GM18861 (cell line): Measurements from ENCODE around the gene ETFA.
"Not testable (repeated sequence)": the region's sequence is repeated elsewhere in the genome, so short reads cannot be mapped to it uniquely, and the experiment has no call there.

Experiments used
- ATAC-seq: cut with Tn5 transposase; IDR thresholded peaks from one replicate; pipeline ENCODE4 v1.9.1; 2021; ENCODE audit not compliant: unreplicated experiment

Gene ETFA

GRCh38 chr15:76327191-76328105 is 16.2 kb upstream of the ETFA start:
- no peak for ATAC-seq

DNA sequence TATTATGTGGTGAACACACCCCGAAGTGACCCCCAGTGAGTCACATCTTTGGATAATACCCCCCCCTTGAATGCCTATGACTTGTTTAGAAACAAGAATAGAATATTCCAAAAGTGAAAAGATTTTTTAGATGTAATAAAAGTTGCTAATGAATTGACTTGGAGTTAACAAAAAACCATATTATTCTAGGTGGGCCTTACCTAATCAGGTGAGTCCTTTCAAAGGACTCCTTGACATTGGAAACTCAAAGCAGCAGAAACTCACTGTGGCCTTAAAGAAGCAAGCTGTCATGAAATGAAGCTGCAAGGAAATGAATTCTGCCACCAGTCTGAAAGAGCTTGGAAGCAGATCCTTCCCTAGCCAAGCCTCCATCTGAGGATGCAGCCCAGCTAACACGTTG is 14.4 kb upstream of the ETFA start:
- no peak for ATAC-seq

- ATAC-seq: no peak
Measured at GRCh38 chr15:76324066-76324465, 12.8 kb upstream of the ETFA start.

GRCh38 chr15:76321602-76322001 is 10.3 kb upstream of the ETFA start:
- ATAC-seq: no peak

DNA sequence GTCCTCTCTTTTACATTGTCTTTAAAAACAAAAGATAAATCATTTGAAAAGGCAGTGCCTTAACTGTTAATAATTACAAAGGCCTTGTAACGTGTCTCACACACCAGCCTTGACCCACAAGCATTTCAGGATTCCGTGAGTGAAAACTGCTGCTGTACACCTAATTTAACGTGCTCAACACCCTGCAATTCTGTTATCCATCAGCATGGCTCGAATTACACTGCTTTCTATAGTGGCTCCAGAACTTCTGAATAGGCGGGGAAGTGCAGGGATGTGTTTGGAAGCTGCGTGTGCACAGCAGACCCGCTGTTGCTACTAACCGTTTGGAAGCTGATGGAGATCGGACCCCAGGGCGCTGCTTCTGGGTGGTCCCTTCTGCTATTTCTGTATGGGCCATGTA is 9.9 kb upstream of the ETFA start:
- no peak for ATAC-seq

- no peak for ATAC-seq
Measured at GRCh38 chr15:76320012-76320411, 8.7 kb upstream of the ETFA start.

DNA sequence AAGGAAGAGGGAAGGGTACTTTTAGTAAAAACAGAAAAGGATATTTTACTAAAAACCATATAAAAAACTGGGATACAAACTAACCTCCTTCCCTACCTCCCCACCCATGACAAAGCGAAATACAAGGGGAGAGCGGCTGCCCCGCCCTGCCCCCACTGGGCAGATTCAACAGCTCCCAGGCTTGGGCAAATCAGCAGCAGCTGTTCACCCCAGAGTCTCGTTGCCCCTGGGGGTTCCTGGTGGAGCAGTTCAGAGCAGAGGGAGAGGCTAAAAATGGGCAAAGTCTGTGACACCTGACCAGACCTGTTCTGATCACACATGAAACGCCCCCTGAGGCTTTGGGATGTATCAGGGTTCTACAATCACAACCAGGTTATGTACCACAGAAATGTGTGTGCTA is 2.5 kb upstream of the ETFA start:
- no peak for ATAC-seq

DNA sequence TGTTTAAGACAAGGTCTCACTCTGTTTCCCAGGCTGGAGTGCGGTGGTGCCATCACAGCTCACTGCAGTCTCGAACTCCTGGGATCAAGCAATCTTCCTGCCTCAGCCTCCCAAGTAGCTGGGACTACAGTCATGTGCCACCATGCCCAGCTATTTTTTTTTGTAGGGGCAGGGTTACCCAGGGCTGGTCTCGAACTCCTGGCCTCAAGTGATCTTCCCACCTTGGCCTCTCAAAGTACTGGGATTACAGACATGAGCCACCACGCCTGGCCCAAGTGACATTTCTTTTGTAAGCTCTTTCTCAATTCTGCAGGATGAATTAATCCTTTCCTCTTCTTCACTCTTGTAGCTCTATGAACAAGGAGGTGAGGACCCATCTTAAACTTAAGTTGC is 1.9 kb upstream of the ETFA start:
- ATAC-seq: not testable (repeated sequence)

GRCh38 chr15:76312540-76313174 is 1.4 kb upstream of the ETFA start:
- no peak for ATAC-seq

DNA sequence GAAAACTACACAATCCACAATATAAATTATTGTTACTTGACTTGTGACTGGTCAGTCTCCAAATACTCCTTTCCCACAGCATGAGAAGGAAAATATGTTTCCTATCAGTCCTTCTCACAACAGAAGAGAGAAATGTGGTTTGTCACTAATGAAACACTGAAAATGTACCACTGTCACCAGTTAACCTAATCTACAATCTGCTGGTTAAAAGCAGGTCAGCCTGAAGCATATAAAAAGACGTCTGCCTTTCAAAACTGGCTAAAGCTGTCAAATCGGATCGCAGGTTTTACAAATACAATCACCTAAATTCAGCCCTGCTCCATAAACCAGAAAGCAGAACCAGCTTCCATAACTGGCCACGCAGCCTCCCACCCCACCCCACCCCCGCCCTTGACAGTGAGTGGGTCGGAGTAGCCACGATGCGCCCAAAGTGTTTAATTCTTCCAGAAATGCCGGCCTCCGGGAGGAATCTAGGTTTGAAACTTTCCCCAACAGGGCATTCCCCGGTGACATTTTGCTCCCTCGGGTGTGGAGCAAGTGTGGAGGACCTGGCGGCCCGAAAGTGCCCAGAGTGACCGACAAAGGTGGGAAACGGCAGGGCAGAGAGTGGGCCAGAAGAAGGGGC is 682 bp downstream of the ETFA start:
- no peak for ATAC-seq

DNA sequence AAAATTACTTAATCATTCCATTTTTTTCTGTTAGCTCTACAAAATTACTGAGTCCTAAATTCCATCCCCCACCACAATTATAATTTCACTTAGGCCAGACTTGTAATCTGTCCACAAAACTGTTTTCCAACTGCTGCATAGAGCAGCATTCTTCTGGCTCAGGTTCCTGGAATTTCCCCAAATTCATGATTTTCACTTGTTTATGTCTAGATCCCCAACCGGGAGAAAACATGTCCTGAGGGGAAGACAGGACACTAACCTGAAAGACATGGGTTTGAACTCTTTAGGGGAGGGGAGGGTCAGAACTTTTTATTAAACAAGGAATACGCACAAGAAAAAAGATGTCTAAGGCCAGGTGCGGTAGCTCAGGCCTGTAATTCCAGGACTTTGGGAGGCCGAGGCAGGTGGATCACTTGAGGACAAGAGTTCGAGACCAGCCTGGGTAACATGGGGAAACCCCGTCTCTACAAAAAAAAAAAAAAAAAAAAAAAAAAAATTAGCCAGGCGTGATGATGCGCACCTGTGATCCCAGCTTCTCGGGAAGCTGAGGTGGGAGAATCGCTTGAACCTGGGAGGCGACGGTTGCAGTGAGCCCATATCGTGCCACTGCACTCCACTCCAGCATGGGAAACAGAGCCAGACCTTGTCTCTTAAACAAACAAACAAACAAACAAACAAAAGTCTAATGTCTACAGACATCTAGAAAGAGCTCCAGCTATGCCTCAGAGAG is 1.5 kb downstream of the ETFA start:
- no peak for ATAC-seq

DNA sequence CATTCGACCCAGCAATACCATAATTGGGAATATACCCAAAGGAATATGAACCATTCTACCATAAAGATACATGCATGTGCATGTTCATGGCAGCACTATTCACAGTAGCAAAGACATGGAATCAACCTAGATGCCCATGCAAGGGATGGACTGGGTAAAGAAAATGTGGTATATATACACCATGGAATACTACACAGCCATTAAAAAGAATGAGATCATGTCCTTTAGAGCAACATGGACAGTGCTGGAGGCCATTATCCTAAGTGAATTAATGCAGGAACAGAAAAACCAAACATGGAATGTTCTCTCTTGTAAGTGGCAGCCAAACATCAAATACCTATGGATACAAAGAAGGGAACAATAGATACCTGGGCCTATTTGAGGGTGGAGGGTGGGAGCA is 7.4 kb downstream of the ETFA start:
- ATAC-seq: no peak

DNA sequence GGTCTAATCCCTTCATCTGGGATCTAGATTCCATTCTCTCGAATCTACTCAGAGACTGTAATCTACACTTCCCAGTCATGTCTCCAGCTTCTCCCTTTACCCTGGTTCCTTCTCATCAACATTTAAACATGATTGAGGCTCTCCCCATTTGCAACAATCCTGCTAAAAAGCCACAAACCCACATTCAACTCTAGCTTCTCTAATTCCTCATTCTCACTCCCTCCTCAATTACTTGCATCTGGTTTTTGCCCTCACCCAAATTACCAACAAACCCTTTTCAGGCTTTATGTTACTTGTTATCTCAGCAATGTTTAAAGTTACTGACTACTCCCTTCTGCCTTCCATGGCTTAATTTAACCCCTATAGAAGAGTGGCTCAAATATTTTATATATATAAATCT is 11.5 kb downstream of the ETFA start:
- ATAC-seq: no peak

- no peak for ATAC-seq
Measured at GRCh38 chr15:76298986-76299385, 12.3 kb downstream of the ETFA start.

GRCh38 chr15:76297951-76298350 is 13.3 kb downstream of the ETFA start:
- not testable (repeated sequence) for ATAC-seq

DNA sequence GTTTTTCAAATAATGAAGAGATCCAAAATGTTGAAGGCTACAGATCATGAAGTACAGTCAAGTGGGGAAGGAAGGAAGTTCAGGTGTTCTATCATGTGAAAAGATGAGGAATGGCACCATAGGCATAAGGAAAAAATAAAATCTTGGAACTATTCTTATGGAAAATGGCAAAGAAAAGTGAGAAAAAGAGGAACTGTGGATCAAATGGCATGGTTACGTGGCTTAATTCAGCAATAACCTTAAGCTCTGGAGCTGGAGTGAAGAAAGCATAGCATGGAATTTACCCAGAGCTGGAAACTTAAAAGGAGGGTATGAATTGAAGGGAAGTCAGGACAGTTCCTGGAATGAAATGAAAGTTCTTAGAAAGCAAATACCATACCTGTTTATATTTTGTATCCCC is 14.4 kb downstream of the ETFA start:
- ATAC-seq: no peak

- not testable (repeated sequence) for ATAC-seq
Measured at GRCh38 chr15:76294463-76294862, 16.8 kb downstream of the ETFA start.

GRCh38 chr15:76293361-76293760 is 17.9 kb downstream of the ETFA start:
- no peak for ATAC-seq

- ATAC-seq: no peak
Measured at GRCh38 chr15:76289582-76289981, 21.7 kb downstream of the ETFA start.

DNA sequence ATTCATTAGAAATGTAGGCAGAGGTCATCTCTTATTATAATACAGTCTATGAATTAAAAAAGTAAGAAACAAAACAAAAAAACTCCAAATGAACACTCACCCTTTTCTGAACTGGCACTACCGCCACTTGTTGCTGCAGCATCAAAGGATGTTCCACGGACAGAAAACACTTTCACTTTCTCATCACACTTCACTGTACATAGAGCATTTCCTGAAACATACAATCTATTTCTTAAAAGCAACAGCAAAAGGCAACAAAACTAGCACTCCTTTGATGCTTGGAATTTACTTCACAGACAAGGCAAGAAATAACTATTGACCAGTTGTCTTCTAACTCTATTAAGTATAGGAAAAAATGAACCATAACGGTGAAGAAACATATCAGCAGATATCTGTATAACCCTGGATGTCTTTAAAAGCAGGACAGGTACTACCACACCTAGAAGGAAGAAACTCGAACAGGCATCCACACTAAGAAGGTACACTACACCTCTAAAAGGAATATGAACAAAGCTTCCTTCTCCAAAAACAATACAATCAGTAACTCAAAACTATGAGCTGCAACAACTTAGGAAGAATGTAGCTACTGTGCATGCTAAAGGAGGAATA is 24.9 kb downstream of the ETFA start:
- peak; percentile 58 for ATAC-seq

DNA sequence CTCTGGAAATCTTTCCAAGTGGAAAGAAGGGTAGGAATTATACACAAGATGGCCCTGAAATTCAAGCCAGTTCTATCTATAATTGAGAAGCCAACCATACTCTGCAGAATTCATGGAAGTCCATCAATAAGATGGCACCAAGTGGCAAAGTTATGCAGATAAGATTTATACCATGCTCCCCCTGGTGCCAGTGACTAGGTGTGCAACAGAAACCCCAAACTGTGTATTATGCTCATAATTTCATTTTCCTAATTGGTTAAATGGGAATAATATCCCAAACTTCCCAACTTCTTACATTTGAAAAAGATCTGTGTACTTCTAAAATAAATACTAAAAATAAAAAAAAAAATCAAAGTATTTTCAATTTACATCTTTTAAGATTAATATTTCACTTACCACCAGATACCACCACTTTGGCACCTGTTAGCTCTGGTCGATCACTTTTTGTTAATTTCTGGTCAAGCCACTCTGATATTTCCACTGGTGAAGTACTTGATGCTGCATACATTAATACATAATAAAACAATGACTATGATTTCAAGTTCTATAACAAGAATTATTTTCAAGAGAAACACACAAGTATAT is 25.9 kb downstream of the ETFA start:
- no peak for ATAC-seq
